OCI-LY7 (cell line): ENCODE measurements around the gene VEZF1.

Experiments used
- CTCF ChIP-seq: fragments of 200-600 bp; sonication (generic); conservative IDR thresholded peaks from 2 replicates; pipeline ENCODE4 v1.5.1; 2014; ENCODE audit warnings: mild to moderate bottlenecking, antibody characterized with exemption, low read length, moderate library complexity, mixed read lengths
- EZH2phosphoT487 ChIP-seq: fragments of 200-600 bp; sonication (generic); IDR thresholded peaks from 2 replicates; pipeline ENCODE4 v1.6.1; 2018; ENCODE audit warnings: low read depth, borderline replicate concordance, mild to moderate bottlenecking, mixed run types, antibody characterized with exemption, low read length, moderate library complexity, mixed read lengths

- no peak for TF ChIP-seq CTCF
- TF ChIP-seq EZH2phosphoT487 = no peak
Observed at GRCh38 chr17:57963149-57963511, 24.9 kb downstream of the VEZF1 start.
